ENCODE data around the gene NANS. TPM values are rescaled to one million over a fixed set of nuclear protein-coding genes. Genes with fewer than 3 reads are reported as not detected.
"Not testable (repeated sequence)": the region's sequence is repeated elsewhere in the genome, so short reads cannot be mapped to it uniquely, and the experiment has no call there.

Gene NANS
- total and polyA plus RNA-seq, 4 donors, result 39.2 to 57.1 (median 44.0) TPM

- H3K4me1 ChIP-seq (ENCODE audit: control insufficient read depth in 1 of 2, insufficient read depth in 2 of 2, low read length in 2 of 2); H3K27ac ChIP-seq (ENCODE audit: low read depth in 1 of 2, low read length in 2 of 2); DNase-seq; H3K36me3 ChIP-seq (ENCODE audit: control insufficient read depth in 1 of 2, insufficient read depth in 2 of 2, low read length in 1 of 2); H3K4me3 ChIP-seq (ENCODE audit: low read length in 2 of 2); ATAC-seq (ENCODE audit: low FRiP score); H3K27me3 ChIP-seq (ENCODE audit: control insufficient read depth in 1 of 2, insufficient read depth in 2 of 2, low read length in 1 of 2); H3K9me3 ChIP-seq (ENCODE audit: control insufficient read depth, low read length): not testable (repeated sequence)
- WGBS, 2 donors, result 86 to 87% methylated on average over 8 of the region's 8 CpGs
- intact Hi-C loops (cut with DNase I), result loop anchor here (5.0 to 10.0 kb wide), 2 partner anchors 178 to 181 kb away; partner anchors contain the start of gene TBC1D2 (in 2 of the 2)
Observed at GRCh38 chr9:98076514-98076890, 20.0 kb downstream of the NANS start.

DNA sequence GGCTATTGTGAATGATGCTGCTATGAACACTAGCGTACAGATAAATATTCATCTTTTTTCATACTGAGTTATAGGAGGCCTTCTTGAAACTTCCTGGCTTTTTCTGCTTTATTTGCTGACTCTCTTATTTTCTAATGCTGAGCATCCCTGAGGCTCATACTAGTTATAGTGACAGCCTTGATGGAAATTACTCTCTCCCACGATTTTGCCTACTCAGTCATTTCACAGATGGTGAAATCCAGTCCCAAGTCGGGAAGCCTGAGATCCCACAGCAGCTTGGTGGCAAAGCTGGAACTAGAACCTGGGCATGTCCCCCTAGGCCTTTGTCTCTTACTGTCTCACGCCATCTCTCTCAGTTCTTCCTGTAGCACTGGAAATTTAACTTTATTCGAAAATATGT lies 22.4 kb downstream of the NANS start:
- Histone ChIP-seq H3K4me1 (ENCODE audit: control insufficient read depth in 1 of 2, insufficient read depth in 2 of 2, low read length in 2 of 2) (no peaks in the 10 kb centered on the region), H3K36me3 (ENCODE audit: control insufficient read depth in 1 of 2, insufficient read depth in 2 of 2, low read length in 1 of 2) (peaks cover 7 to 8% of the 10 kb centered on the region in 2 donors), H3K9me3 (ENCODE audit: control insufficient read depth, low read length) (no peaks in the 10 kb centered on the region), H3K27me3 (ENCODE audit: control insufficient read depth in 1 of 2, insufficient read depth in 2 of 2, low read length in 1 of 2) (no peaks in the 10 kb centered on the region), H3K4me3 (ENCODE audit: low read length in 2 of 2) (no peak overlapping the region), H3K27ac (ENCODE audit: low read depth in 1 of 2, low read length in 2 of 2) (no peak overlapping the region)
- intact Hi-C loops (cut with DNase I), result loop anchor here (5.0 to 10.0 kb wide), 2 partner anchors 176 to 178 kb away; partner anchors contain the start of gene TBC1D2 (in 2 of the 2)
- 85 to 86% methylated on average over 5 of the region's 5 CpGs for WGBS, 2 donors
- no peak for ATAC-seq (ENCODE audit: low FRiP score)
- DNase-seq, result no peak

GRCh38 chr9:98080326-98080725 lies 23.8 kb downstream of the NANS start:
- no peak overlapping the region for H3K4me3 ChIP-seq (ENCODE audit: low read length in 2 of 2)
- H3K27ac ChIP-seq (ENCODE audit: low read depth in 1 of 2, low read length in 2 of 2), result no peak overlapping the region
- no peaks in the 10 kb centered on the region for H3K27me3 ChIP-seq (ENCODE audit: control insufficient read depth in 1 of 2, insufficient read depth in 2 of 2, low read length in 1 of 2)
- intact Hi-C loops (cut with DNase I), result no loop called here
- no peaks in the 10 kb centered on the region for H3K4me1 ChIP-seq (ENCODE audit: control insufficient read depth in 1 of 2, insufficient read depth in 2 of 2, low read length in 2 of 2)
- ATAC-seq (ENCODE audit: low FRiP score), result no peak
- peaks cover 7 to 8% of the 10 kb centered on the region in 2 donors for H3K36me3 ChIP-seq (ENCODE audit: control insufficient read depth in 1 of 2, insufficient read depth in 2 of 2, low read length in 1 of 2)
- DNase-seq, result no peak
- H3K9me3 ChIP-seq (ENCODE audit: control insufficient read depth, low read length), result no peaks in the 10 kb centered on the region
- 90 to 95% methylated on average over 1 of the region's 1 CpG for WGBS, 2 donors

DNA sequence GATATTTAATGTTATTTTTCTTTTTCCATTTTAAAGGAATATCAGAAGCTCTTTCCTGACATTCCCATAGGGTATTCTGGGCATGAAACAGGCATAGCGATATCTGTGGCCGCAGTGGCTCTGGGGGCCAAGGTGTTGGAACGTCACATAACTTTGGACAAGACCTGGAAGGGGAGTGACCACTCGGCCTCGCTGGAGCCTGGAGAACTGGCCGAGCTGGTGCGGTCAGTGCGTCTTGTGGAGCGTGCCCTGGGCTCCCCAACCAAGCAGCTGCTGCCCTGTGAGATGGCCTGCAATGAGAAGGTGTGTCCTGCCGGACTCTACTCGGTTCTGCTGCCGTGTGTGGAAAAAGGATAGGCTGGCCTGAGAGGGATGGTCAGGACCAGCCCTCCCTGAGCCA lies 24.2 kb downstream of the NANS start:
- H3K9me3 ChIP-seq (ENCODE audit: control insufficient read depth, low read length), result no peaks in the 10 kb centered on the region
- intact Hi-C loops (cut with DNase I), result no loop called here
- H3K27ac ChIP-seq (ENCODE audit: low read depth in 1 of 2, low read length in 2 of 2), result no peak overlapping the region
- peaks cover 7 to 8% of the 10 kb centered on the region in 2 donors for H3K36me3 ChIP-seq (ENCODE audit: control insufficient read depth in 1 of 2, insufficient read depth in 2 of 2, low read length in 1 of 2)
- H3K4me1 ChIP-seq (ENCODE audit: control insufficient read depth in 1 of 2, insufficient read depth in 2 of 2, low read length in 2 of 2), result no peaks in the 10 kb centered on the region
- DNase-seq (no peak), ATAC-seq (ENCODE audit: low FRiP score) (no peak)
- 93 to 95% methylated on average over 12 of the region's 12 CpGs for WGBS, 2 donors
- no peak overlapping the region for H3K4me3 ChIP-seq (ENCODE audit: low read length in 2 of 2)
- H3K27me3 ChIP-seq (ENCODE audit: control insufficient read depth in 1 of 2, insufficient read depth in 2 of 2, low read length in 1 of 2), result no peaks in the 10 kb centered on the region

DNA sequence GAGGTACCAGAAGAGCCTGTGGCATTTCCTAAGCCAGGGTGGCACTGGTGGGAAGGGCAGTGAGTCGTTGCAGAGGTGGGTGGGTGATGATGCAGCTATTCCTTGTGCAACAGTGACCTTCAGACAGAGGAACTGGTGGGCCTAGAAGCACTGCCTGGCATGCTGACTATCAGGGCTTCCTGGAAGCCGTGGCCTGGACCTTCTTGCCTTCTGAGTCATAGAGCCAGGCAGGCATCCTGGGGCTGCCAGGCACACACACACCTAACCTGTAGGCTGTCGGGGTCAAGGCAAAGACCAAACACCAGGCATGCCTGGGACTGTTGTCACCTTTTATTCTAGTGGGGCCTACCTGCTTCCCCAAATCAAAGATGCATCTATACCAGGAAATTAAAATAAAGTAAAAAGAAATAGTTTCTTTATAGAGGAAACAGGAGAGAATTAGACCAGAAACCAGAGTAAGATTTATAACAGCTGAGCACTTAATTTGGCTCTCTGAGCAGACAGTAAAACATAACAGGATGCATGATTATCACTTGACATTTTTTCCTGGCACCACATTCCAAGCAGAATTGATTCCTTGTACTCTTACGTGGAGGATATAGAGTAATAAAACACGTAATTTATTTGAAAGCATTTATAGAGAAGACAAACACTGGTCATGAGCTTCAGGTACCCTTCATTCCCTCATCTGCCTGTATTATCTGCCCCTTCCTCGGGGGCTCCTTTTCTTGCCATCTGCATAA lies 25.1 kb downstream of the NANS start:
- Histone ChIP-seq H3K27me3 (ENCODE audit: control insufficient read depth in 1 of 2, insufficient read depth in 2 of 2, low read length in 1 of 2) (no peaks in the 10 kb centered on the region), H3K27ac (ENCODE audit: low read depth in 1 of 2, low read length in 2 of 2) (no peak overlapping the region), H3K4me3 (ENCODE audit: low read length in 2 of 2) (no peak overlapping the region), H3K36me3 (ENCODE audit: control insufficient read depth in 1 of 2, insufficient read depth in 2 of 2, low read length in 1 of 2) (peaks cover 7 to 8% of the 10 kb centered on the region in 2 donors), H3K9me3 (ENCODE audit: control insufficient read depth, low read length) (no peaks in the 10 kb centered on the region), H3K4me1 (ENCODE audit: control insufficient read depth in 1 of 2, insufficient read depth in 2 of 2, low read length in 2 of 2) (no peaks in the 10 kb centered on the region)
- peak; percentile 47 for ATAC-seq (ENCODE audit: low FRiP score)
- no peak for DNase-seq
- WGBS, 2 donors, result 82 to 83% methylated on average over 6 of the region's 6 CpGs
- intact Hi-C loops (cut with DNase I), result no loop called here

- ATAC-seq (ENCODE audit: low FRiP score), result no peak
- Histone ChIP-seq H3K4me1 (ENCODE audit: control insufficient read depth in 1 of 2, insufficient read depth in 2 of 2, low read length in 2 of 2) (no peaks in the 10 kb centered on the region), H3K9me3 (ENCODE audit: control insufficient read depth, low read length) (no peaks in the 10 kb centered on the region), H3K27ac (ENCODE audit: low read depth in 1 of 2, low read length in 2 of 2) (no peak overlapping the region), H3K27me3 (ENCODE audit: control insufficient read depth in 1 of 2, insufficient read depth in 2 of 2, low read length in 1 of 2) (no peaks in the 10 kb centered on the region), H3K36me3 (ENCODE audit: control insufficient read depth in 1 of 2, insufficient read depth in 2 of 2, low read length in 1 of 2) (peaks cover 7 to 8% of the 10 kb centered on the region in 2 donors), H3K4me3 (ENCODE audit: low read length in 2 of 2) (no peak overlapping the region)
- WGBS, 2 donors, result 91 to 95% methylated on average over 2 of the region's 2 CpGs
- intact Hi-C loops (cut with DNase I), result no loop called here
- no peak for DNase-seq
Observed at GRCh38 chr9:98083061-98083501, 26.5 kb downstream of the NANS start.

GRCh38 chr9:98083566-98084183 lies 27.1 kb downstream of the NANS start:
- Histone ChIP-seq H3K27me3 (ENCODE audit: control insufficient read depth in 1 of 2, insufficient read depth in 2 of 2, low read length in 1 of 2) (no peaks in the 10 kb centered on the region), H3K4me3 (ENCODE audit: low read length in 2 of 2) (no peak overlapping the region), H3K27ac (ENCODE audit: low read depth in 1 of 2, low read length in 2 of 2) (no peak overlapping the region), H3K4me1 (ENCODE audit: control insufficient read depth in 1 of 2, insufficient read depth in 2 of 2, low read length in 2 of 2) (no peaks in the 10 kb centered on the region), H3K36me3 (ENCODE audit: control insufficient read depth in 1 of 2, insufficient read depth in 2 of 2, low read length in 1 of 2) (peaks cover 6 to 7% of the 10 kb centered on the region in 2 donors), H3K9me3 (ENCODE audit: control insufficient read depth, low read length) (no peaks in the 10 kb centered on the region)
- 93 to 96% methylated on average over 7 of the region's 7 CpGs for WGBS, 2 donors
- ATAC-seq (ENCODE audit: low FRiP score), result no peak
- DNase-seq, result no peak
- intact Hi-C loops (cut with DNase I), result no loop called here

DNA sequence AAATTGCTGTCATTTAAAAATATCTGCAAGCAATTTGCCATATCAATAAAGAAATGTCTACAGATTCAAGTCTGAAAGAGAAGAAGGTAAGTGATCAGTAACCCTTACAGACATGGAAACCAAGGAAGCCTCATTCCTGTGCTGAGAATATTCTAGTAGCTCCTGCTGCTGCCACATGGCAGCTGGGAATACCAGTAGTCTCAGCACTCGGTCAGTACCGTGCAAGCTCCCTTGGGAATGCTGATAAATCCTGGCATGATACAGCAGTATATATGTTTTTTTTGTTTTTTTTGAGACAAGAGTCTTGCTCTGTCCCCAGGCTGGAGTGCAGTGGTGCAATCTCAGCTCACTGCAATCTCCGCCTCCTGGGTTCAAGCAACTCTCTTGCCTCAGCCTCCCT lies 27.9 kb downstream of the NANS start:
- no peak overlapping the region for H3K27ac ChIP-seq (ENCODE audit: low read depth in 1 of 2, low read length in 2 of 2)
- H3K4me3 ChIP-seq (ENCODE audit: low read length in 2 of 2), result no peak overlapping the region
- no peaks in the 10 kb centered on the region for H3K9me3 ChIP-seq (ENCODE audit: control insufficient read depth, low read length)
- peaks cover 6 to 7% of the 10 kb centered on the region in 2 donors for H3K36me3 ChIP-seq (ENCODE audit: control insufficient read depth in 1 of 2, insufficient read depth in 2 of 2, low read length in 1 of 2)
- intact Hi-C loops (cut with DNase I), result no loop called here
- H3K27me3 ChIP-seq (ENCODE audit: control insufficient read depth in 1 of 2, insufficient read depth in 2 of 2, low read length in 1 of 2), result no peaks in the 10 kb centered on the region
- ATAC-seq (ENCODE audit: low FRiP score), result no peak
- WGBS, 2 donors, result 46 to 49% methylated on average over 3 of the region's 3 CpGs
- H3K4me1 ChIP-seq (ENCODE audit: control insufficient read depth in 1 of 2, insufficient read depth in 2 of 2, low read length in 2 of 2), result no peaks in the 10 kb centered on the region
- DNase-seq, result no peak

- ATAC-seq (ENCODE audit: low FRiP score) (no peak), DNase-seq (no peak)
- no peak overlapping the region for H3K4me3 ChIP-seq (ENCODE audit: low read length in 2 of 2)
- no peaks in the 10 kb centered on the region for H3K27me3 ChIP-seq (ENCODE audit: control insufficient read depth in 1 of 2, insufficient read depth in 2 of 2, low read length in 1 of 2)
- no peaks in the 10 kb centered on the region for H3K4me1 ChIP-seq (ENCODE audit: control insufficient read depth in 1 of 2, insufficient read depth in 2 of 2, low read length in 2 of 2)
- H3K36me3 ChIP-seq (ENCODE audit: control insufficient read depth in 1 of 2, insufficient read depth in 2 of 2, low read length in 1 of 2), result peaks cover 3 to 7% of the 10 kb centered on the region in 2 donors
- intact Hi-C loops (cut with DNase I), result no loop called here
- H3K9me3 ChIP-seq (ENCODE audit: control insufficient read depth, low read length), result no peaks in the 10 kb centered on the region
- no peak overlapping the region for H3K27ac ChIP-seq (ENCODE audit: low read depth in 1 of 2, low read length in 2 of 2)
- WGBS, 2 donors, result 92 to 93% methylated on average over 4 of the region's 4 CpGs
Observed at GRCh38 chr9:98085058-98085457, 28.5 kb downstream of the NANS start.

Data from aorta (tissue), 5 donors.